A673 (cell line): ENCODE results near the gene CCBE1.

Source experiments
- CTCF ChIP-seq: fragments of 300-800, 200-600 bp; sonication (generic); conservative IDR thresholded peaks from 2 replicates; pipeline ENCODE4 v1.5.1; 2017; ENCODE audit warnings: low read depth, mild to moderate bottlenecking, antibody characterized with exemption, low read length, moderate library complexity, mixed read lengths
- EZH2 ChIP-seq: fragments of 200-600 bp; sonication (generic); IDR thresholded peaks from 2 replicates; pipeline ENCODE4 v1.6.1; 2017; ENCODE audit warnings: borderline replicate concordance, low read depth, mild to moderate bottlenecking, mixed read lengths, antibody characterized with exemption, low read length; ENCODE audit not compliant: poor library complexity, severe bottlenecking

DNA sequence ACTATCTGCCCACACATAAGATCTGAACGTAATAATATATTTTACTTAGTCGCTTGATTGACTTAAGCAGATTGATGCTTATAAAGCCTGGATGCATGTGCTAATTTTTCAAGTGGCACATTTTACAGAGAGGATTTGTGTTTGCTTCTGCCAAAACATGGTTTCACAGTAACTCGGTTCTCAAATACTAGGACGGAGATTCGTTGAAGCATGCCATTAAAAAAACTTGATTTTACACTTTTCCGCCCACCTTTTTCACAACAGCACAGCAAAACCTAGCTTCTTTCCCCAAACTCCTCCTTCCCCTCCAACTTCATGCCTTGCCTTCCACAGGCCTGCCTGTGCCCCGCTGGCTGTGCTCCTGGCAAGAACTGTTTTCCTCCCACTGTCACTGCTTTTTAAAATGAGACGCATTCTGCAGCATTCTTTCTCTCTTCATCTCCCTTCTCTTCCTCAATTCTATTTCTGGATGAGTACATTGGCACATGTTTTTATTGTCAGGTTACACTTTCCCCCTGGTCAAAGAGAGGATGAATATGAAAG, 283.0 kb downstream of the CCBE1 start:
- TF ChIP-seq CTCF: no peak
- no peak for TF ChIP-seq EZH2
